ENCODE data around the gene TCEAL7. TPM values are rescaled to one million over a fixed set of nuclear protein-coding genes. Genes with fewer than 3 reads are reported as not detected.

Gene TCEAL7
- total RNA-seq, 6 experiments from 2014 or later, result 12.3 to 17.5 (median 16.0) TPM

GRCh38 chrX:103376979-103377324 lies 46.9 kb downstream of the TCEAL7 start:
- Mint-ChIP-seq H3K36me3 (ENCODE audit: low read depth) (peaks cover 14% of the 10 kb centered on the region), H3K4me3 (peak overlapping the region; percentile 92), H3K27ac (peak overlapping the region; percentile 89), H3K27me3 (ENCODE audit: insufficient read depth) (no peaks in the 10 kb centered on the region), H3K4me1 (ENCODE audit: low read depth) (peaks cover 39% of the 10 kb centered on the region), H3K9me3 (no peaks in the 10 kb centered on the region)
- TF ChIP-seq, protein P1, sequence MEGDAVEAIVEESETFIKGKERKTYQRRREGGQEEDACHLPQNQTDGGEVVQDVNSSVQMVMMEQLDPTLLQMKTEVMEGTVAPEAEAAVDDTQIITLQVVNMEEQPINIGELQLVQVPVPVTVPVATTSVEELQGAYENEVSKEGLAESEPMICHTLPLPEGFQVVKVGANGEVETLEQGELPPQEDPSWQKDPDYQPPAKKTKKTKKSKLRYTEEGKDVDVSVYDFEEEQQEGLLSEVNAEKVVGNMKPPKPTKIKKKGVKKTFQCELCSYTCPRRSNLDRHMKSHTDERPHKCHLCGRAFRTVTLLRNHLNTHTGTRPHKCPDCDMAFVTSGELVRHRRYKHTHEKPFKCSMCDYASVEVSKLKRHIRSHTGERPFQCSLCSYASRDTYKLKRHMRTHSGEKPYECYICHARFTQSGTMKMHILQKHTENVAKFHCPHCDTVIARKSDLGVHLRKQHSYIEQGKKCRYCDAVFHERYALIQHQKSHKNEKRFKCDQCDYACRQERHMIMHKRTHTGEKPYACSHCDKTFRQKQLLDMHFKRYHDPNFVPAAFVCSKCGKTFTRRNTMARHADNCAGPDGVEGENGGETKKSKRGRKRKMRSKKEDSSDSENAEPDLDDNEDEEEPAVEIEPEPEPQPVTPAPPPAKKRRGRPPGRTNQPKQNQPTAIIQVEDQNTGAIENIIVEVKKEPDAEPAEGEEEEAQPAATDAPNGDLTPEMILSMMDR (IDR thresholded peaks at IDR 0.05), result no peak
- no peak for DNase-seq

DNA sequence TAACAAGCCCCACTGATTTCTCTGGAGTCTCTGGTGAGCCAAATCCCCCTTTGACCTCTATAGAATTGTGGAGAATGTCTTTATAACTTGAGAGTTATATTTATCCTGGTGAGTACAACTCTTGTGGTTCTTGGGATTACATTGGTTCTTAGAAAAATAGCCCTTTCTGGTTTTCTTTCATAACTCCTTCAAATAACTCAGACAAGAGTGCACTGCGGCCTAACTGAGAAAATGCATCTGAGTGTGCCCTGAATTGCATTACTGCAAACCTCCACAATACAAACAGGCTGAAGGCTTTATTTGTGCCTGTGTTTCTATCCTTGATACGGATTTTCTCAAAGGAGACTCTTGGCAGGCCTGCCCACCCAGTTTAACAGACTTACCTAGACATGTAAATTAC lies 49.0 kb downstream of the TCEAL7 start:
- Mint-ChIP-seq H3K4me1 (ENCODE audit: low read depth) (peaks cover 25% of the 10 kb centered on the region), H3K27ac (peak overlapping the region; percentile 61), H3K4me3 (peak overlapping the region; percentile 19; the same call in 1 of the 2 replicates), H3K9me3 (no peaks in the 10 kb centered on the region), H3K36me3 (ENCODE audit: low read depth) (peaks cover 14% of the 10 kb centered on the region), H3K27me3 (ENCODE audit: insufficient read depth) (no peaks in the 10 kb centered on the region)
- DNase-seq, result no peak
- TF ChIP-seq, protein P1 (IDR thresholded peaks at IDR 0.05), result no peak

Other genes with a start within 250 kb of the TCEAL7 start
- gene NXF3, start 237.1 kb upstream of the TCEAL7 start, total RNA-seq (2021; fragmentation: NEBNext Ultra II Directional; extraction: Animal tissue kit (Norgen Biotek cat#: 25700)), result 1 to 10 TPM in 4 of 6 experiments, under 1 TPM in 2; 0.54 to 4.2 (median 1.1) TPM
- gene BEX4, start 115.1 kb upstream of the TCEAL7 start, total RNA-seq (2021; fragmentation: NEBNext Ultra II Directional; extraction: Animal tissue kit (Norgen Biotek cat#: 25700)), result 1 to 10 TPM in 1 of 6 experiments, under 1 TPM in 5; 0.19 to 1.4 (median 0.32) TPM
- gene TCEAL8, start 75.1 kb upstream of the TCEAL7 start, total RNA-seq (2021; fragmentation: NEBNext Ultra II Directional; extraction: Animal tissue kit (Norgen Biotek cat#: 25700)), result 10 to 100 TPM; 65.0 to 81.7 (median 74.0) TPM
- gene TCEAL5, start 53.5 kb upstream of the TCEAL7 start, total RNA-seq (2021; fragmentation: NEBNext Ultra II Directional; extraction: Animal tissue kit (Norgen Biotek cat#: 25700)), result not detected
- not detected for gene BEX2, start 19.2 kb upstream of the TCEAL7 start, total RNA-seq (2021; fragmentation: NEBNext Ultra II Directional; extraction: Animal tissue kit (Norgen Biotek cat#: 25700))
- gene TCEAL9, start 26.3 kb downstream of the TCEAL7 start, total RNA-seq (2021; fragmentation: NEBNext Ultra II Directional; extraction: Animal tissue kit (Norgen Biotek cat#: 25700)), result 10 to 100 TPM; 77.3 to 99.9 (median 83.0) TPM
- gene BEX3, start 46.3 kb downstream of the TCEAL7 start, total RNA-seq (2021; fragmentation: NEBNext Ultra II Directional; extraction: Animal tissue kit (Norgen Biotek cat#: 25700)), result 100 to 1,000 TPM; 251 to 325 (median 291) TPM
- under 1 TPM in 4 of 6 experiments, not detected in 2; 0.11 to 0.15 (median 0.13) TPM for gene RAB40A, start 189.2 kb downstream of the TCEAL7 start, total RNA-seq (2021; fragmentation: NEBNext Ultra II Directional; extraction: Animal tissue kit (Norgen Biotek cat#: 25700))